H1 (cell line): ENCODE results near the gene ARHGAP26. TPM values are rescaled to one million over a fixed set of nuclear protein-coding genes. Genes with fewer than 3 reads are reported as not detected.

ENCODE experiments used
- CTCF ChIA-PET: fragments of 300-600 bp; sonication (Branson Sonifier 250); formaldehyde crosslinking; loops from one replicate; lab custom pipeline; 2021; ENCODE audit not compliant: partially characterized antibody; lab: Charles Lee
- POLR2A ChIA-PET: fragments of 300-600 bp; sonication (Branson Sonifier 250); formaldehyde crosslinking; loops from one replicate; lab custom pipeline; 2021; ENCODE audit warnings: inconsistent platforms; ENCODE audit not compliant: partially characterized antibody; lab: Charles Lee
- DNase-seq, 2 experiments: peaks; one replicate each; pipeline versions ENCODE4 v3.0.0 to v3.0.0-alpha.2; 2010 to 2022; ENCODE audit warnings: low spot score in 2 of 2, low read depth in 1 of 2, mixed read lengths in 1 of 2
- FAIRE-seq: peaks from 2 replicates; lab custom pipeline; 2011; peaks lifted over from hg19 to GRCh38; lab: Jason Lieb, UNC
- H2AFZ ChIP-seq: 2 replicates; pipeline ENCODE4 v1.8.1; 2012; ENCODE audit warnings: low read length, inconsistent platforms
- H2AK5ac ChIP-seq: 2 replicates; pipeline ENCODE4 v1.6.1; 2013; ENCODE audit warnings: low read depth, low read length
- H2BK120ac ChIP-seq: replicated peaks from 2 replicates; pipeline ENCODE3; 2013; ENCODE audit warnings: low read depth, low read length, inconsistent platforms
- H2BK12ac ChIP-seq: 2 replicates; pipeline ENCODE4 v1.6.1; 2013; ENCODE audit warnings: low read depth, low read length
- H2BK15ac ChIP-seq: 2 replicates; pipeline ENCODE4 v1.6.1; 2013; ENCODE audit warnings: low read length
- H2BK20ac ChIP-seq: 2 replicates; pipeline ENCODE4 v1.6.1; 2013; ENCODE audit warnings: low read length
- H2BK5ac ChIP-seq: 2 replicates; pipeline ENCODE4 v1.6.1; 2013; ENCODE audit warnings: low read depth, low read length
- H3K14ac ChIP-seq: 2 replicates; pipeline ENCODE4 v1.6.1; 2013; ENCODE audit warnings: inconsistent platforms; ENCODE audit not compliant: insufficient read length
- H3K18ac ChIP-seq: 2 replicates; pipeline ENCODE4 v1.6.1; 2013; ENCODE audit warnings: low read length; ENCODE audit errors: extremely low read depth
- H3K23ac ChIP-seq: 2 replicates; pipeline ENCODE4 v1.6.1; 2013; ENCODE audit warnings: inconsistent platforms; ENCODE audit not compliant: insufficient read length
- H3K23me2 ChIP-seq: 2 replicates; pipeline ENCODE4 v1.6.1; 2013; ENCODE audit warnings: low read depth, low read length
- H3K27ac ChIP-seq: 2 replicates; pipeline ENCODE4 v1.6.1; 2011; ENCODE audit warnings: low read depth, low read length, inconsistent platforms
- H3K27me3 ChIP-seq, 4 experiments: replicated peaks in 1 of 4; 1 replicate in 1 of 4; 2 replicates in 3 of 4; pipeline versions ENCODE4 v1.6.1 to v1.8.1; 2011 to 2013; ENCODE audit warnings: low read length in 3 of 4, mild to moderate bottlenecking in 3 of 4, inconsistent platforms in 2 of 4, mixed read lengths in 2 of 4, moderate library complexity in 1 of 4; ENCODE audit not compliant: control insufficient read depth in 3 of 4, insufficient read depth in 3 of 4; ENCODE audit errors: extremely low read depth in 1 of 4
- H3K36me3 ChIP-seq, 4 experiments: 2 replicates each; pipeline versions ENCODE4 v1.6.1 to v1.8.1; 2011 to 2013; ENCODE audit warnings: mild to moderate bottlenecking in 4 of 4, low read length in 3 of 4, moderate library complexity in 2 of 4, control low read depth in 1 of 4, inconsistent platforms in 1 of 4; ENCODE audit not compliant: insufficient read depth in 4 of 4, control insufficient read depth in 2 of 4
- H3K4ac ChIP-seq: replicated peaks from 2 replicates; pipeline ENCODE3; 2013; ENCODE audit warnings: low read length, low read depth, mixed read lengths, inconsistent platforms; ENCODE audit not compliant: insufficient read length
- H3K4me1 ChIP-seq, 4 experiments: replicated peaks in 1 of 4; 1 replicate in 1 of 4; 2 replicates in 3 of 4; pipeline versions ENCODE4 v1.6.1 to v1.8.1; 2011 to 2013; ENCODE audit warnings: low read length in 3 of 4, inconsistent platforms in 2 of 4, mixed read lengths in 1 of 4; ENCODE audit not compliant: insufficient read depth in 4 of 4, control insufficient read depth in 3 of 4
- H3K4me2 ChIP-seq, 2 experiments: 2 replicates each; pipeline versions ENCODE4 v1.6.1 to v1.8.1; 2011 to 2013; ENCODE audit warnings: low read depth in 2 of 2, low read length in 2 of 2, control low read depth in 1 of 2, inconsistent platforms in 1 of 2, mild to moderate bottlenecking in 1 of 2; ENCODE audit not compliant: insufficient read depth in 1 of 2
- H3K4me3 ChIP-seq, 4 experiments: fragments of 200-600, 300-600 bp in 1 of 4; sonication (generic), shearing (Covaris generic), sonication (Bioruptor Twin) in 1 of 4; 2 replicates each; pipeline versions ENCODE4 v1.5.1 to v1.8.1; 2011 to 2016; ENCODE audit warnings: low read length in 4 of 4, low read depth in 3 of 4, control low read depth in 2 of 4, inconsistent platforms in 2 of 4, mild to moderate bottlenecking in 2 of 4, mixed read lengths in 1 of 4, moderate library complexity in 1 of 4; ENCODE audit not compliant: insufficient read depth in 2 of 4; ENCODE audit errors: extremely low read depth in 1 of 4
- H3K56ac ChIP-seq: replicated peaks from 2 replicates; pipeline ENCODE3; 2013; ENCODE audit warnings: low read depth, mild to moderate bottlenecking, mixed read lengths, low read length, inconsistent platforms; ENCODE audit not compliant: insufficient read length
- H3K79me1 ChIP-seq: 2 replicates; pipeline ENCODE4 v1.6.1; 2013; ENCODE audit warnings: low read depth, low read length, control low read depth
- H3K79me2 ChIP-seq, 2 experiments: 2 replicates each; pipeline versions ENCODE4 v1.6.1 to v1.8.1; 2012 to 2013; ENCODE audit warnings: low read length in 2 of 2, mild to moderate bottlenecking in 2 of 2, inconsistent platforms in 1 of 2; ENCODE audit not compliant: insufficient read depth in 2 of 2, control insufficient read depth in 1 of 2
- H3K9ac ChIP-seq, 4 experiments: replicated peaks in 1 of 4; 1 replicate in 1 of 4; 2 replicates in 3 of 4; pipeline versions ENCODE4 v1.6.1 to v1.8.1; 2011 to 2013; ENCODE audit warnings: low read depth in 3 of 4, low read length in 3 of 4, control low read depth in 2 of 4, mild to moderate bottlenecking in 2 of 4, moderate library complexity in 2 of 4, inconsistent platforms in 1 of 4; ENCODE audit errors: extremely low read depth in 1 of 4
- H3K9me3 ChIP-seq, 2 experiments: 2 replicates each; pipeline versions ENCODE4 v1.6.1 to v1.8.1; 2012 to 2013; ENCODE audit warnings: mild to moderate bottlenecking in 2 of 2, moderate library complexity in 2 of 2, control low read depth in 1 of 2, inconsistent platforms in 1 of 2, low read depth in 1 of 2, low read length in 1 of 2, mixed read lengths in 1 of 2; ENCODE audit not compliant: insufficient read depth in 2 of 2
- H4K20me1 ChIP-seq, 2 experiments: replicated peaks in 1 of 2; 2 replicates each; pipeline versions ENCODE3 to v1.8.1; 2011 to 2013; ENCODE audit warnings: inconsistent platforms in 2 of 2, low read length in 2 of 2, mild to moderate bottlenecking in 1 of 2; ENCODE audit not compliant: insufficient read depth in 2 of 2, control insufficient read depth in 1 of 2
- H4K5ac ChIP-seq: 2 replicates; pipeline ENCODE4 v1.6.1; 2013; ENCODE audit warnings: low read length, low read depth, mixed read lengths, inconsistent platforms; ENCODE audit not compliant: insufficient read length
- H4K8ac ChIP-seq: 2 replicates; pipeline ENCODE4 v1.8.0; 2013; ENCODE audit warnings: mild to moderate bottlenecking, moderate library complexity, low read length, inconsistent platforms; ENCODE audit not compliant: insufficient read depth; ENCODE audit errors: extremely low read depth
- H4K91ac ChIP-seq: replicated peaks from 2 replicates; pipeline ENCODE3; 2013; ENCODE audit warnings: low read length, mixed read lengths, inconsistent platforms; ENCODE audit not compliant: insufficient read length
- CBX8 ChIP-seq: fragments of 300-800, 300-1000 bp; sonication (generic); IDR thresholded peaks from 2 replicates; pipeline ENCODE4 v1.7.1; 2016; ENCODE audit warnings: low read depth, low read length, borderline replicate concordance
- JUND ChIP-seq: IDR thresholded peaks from 2 replicates; pipeline ENCODE4 v1.6.1; 2011; ENCODE audit warnings: mild to moderate bottlenecking, improper control_type of control experiment, low read length
- POLR2A ChIP-seq, 2 experiments: IDR thresholded peaks; 1 replicate in 1 of 2; 2 replicates in 1 of 2; pipeline ENCODE4 v1.6.1; 2011; ENCODE audit warnings: low read depth in 2 of 2, low read length in 2 of 2, mild to moderate bottlenecking in 2 of 2; ENCODE audit errors: control extremely low read depth in 1 of 2
- RAD21 ChIP-seq, 2 experiments: IDR thresholded peaks in 1 of 2; conservative IDR thresholded peaks in 1 of 2; 2 replicates each; pipeline ENCODE4 v1.6.1; 2011; ENCODE audit warnings: low read depth in 2 of 2, low read length in 2 of 2, improper control_type of control experiment in 1 of 2, inconsistent platforms in 1 of 2, mild to moderate bottlenecking in 1 of 2, moderate library complexity in 1 of 2
- RFX5 ChIP-seq: IDR thresholded peaks from 2 replicates; pipeline ENCODE4 v1.6.1; 2011; ENCODE audit warnings: low read depth, low read length, improper control_type of control experiment, borderline replicate concordance
- SIN3A ChIP-seq, 2 experiments: IDR thresholded peaks in 1 of 2; conservative IDR thresholded peaks in 1 of 2; 2 replicates each; pipeline ENCODE4 v1.6.1; 2011 to 2012; ENCODE audit warnings: low read length in 2 of 2, improper control_type of control experiment in 1 of 2, low read depth in 1 of 2, mild to moderate bottlenecking in 1 of 2
- SP1 ChIP-seq: IDR thresholded peaks from 2 replicates; pipeline ENCODE4 v1.6.1; 2011; ENCODE audit warnings: low read depth, low read length
- SP4 ChIP-seq: IDR thresholded peaks from 2 replicates; pipeline ENCODE4 v1.6.1; 2012; ENCODE audit warnings: low read length, inconsistent platforms
- polyA plus RNA-seq, 7 experiments: library from polyadenylated mRNA; depleted of rRNA in 3 of 7; stranded (reverse) in 5 of 7; unstranded in 2 of 7; fragments of >200 nt in 5 of 7; fragments of 200-250 nt in 2 of 7; gene quantifications; 1 replicate in 5 of 7; 2 replicates in 1 of 7; 4 replicates in 1 of 7; pipeline versions ENCODE4 v1.2.1 to v1.2.3, GENCODE V29; 2011 to 2013; ENCODE audit warnings: missing spikeins in 2 of 7, mixed read lengths in 2 of 7
- total RNA-seq: library from RNA; stranded (reverse); fragmentation: NEBNext Ultra II Directional; extraction: Animal tissue kit (Norgen Biotek cat#: 25700); gene quantifications from 2 replicates; pipeline ENCODE4 v1.2.1, GENCODE V29; 2021

The ARHGAP26 gene
- total and polyA plus RNA-seq, 2 of the 8 experiments (the other 6 are each of a cell fraction or from before 2014, with no cell fraction given): 7.1 to 24.8 TPM

- H3K4ac ChIP-seq: no peak overlapping the region
- H3K79me2 ChIP-seq: no peaks in the 10 kb centered on the region
- H3K56ac ChIP-seq: no peak overlapping the region
- FAIRE-seq (no peak), DNase-seq (no peak)
- no peak overlapping the region for H3K4me2 ChIP-seq
- H3K23ac ChIP-seq: no peak overlapping the region
- H4K8ac ChIP-seq: no peak overlapping the region
- H3K36me3 ChIP-seq: no peaks in the 10 kb centered on the region
- no peaks in the 10 kb centered on the region for H3K23me2 ChIP-seq
- H3K79me1 ChIP-seq: no peaks in the 10 kb centered on the region
- H4K5ac ChIP-seq: no peak overlapping the region
- H2BK12ac ChIP-seq: no peak overlapping the region
- H2AFZ ChIP-seq: no peak overlapping the region
- no peak overlapping the region for H2BK20ac ChIP-seq
- TF ChIP-seq JUND (no peak), SP1 (no peak), POLR2A (IDR thresholded peaks at IDR 0.05; ENCODE audit: control extremely low read depth in 1 of 2, low read depth in 2 of 2, low read length in 2 of 2) (no peak), RAD21 (IDR thresholded peaks at IDR 0.05 in 1 of 2, conservative IDR thresholded peaks at IDR 0.05 in 1 of 2; ENCODE audit: low read depth in 2 of 2, low read length in 2 of 2) (no peak), SP4 (no peak), RFX5 (no peak), SIN3A (conservative IDR thresholded peaks at IDR 0.05 in 1 of 2, IDR thresholded peaks at IDR 0.05 in 1 of 2; ENCODE audit: low read depth in 1 of 2, low read length in 2 of 2) (no peak), CBX8 (no peak)
- no peak overlapping the region for H3K27ac ChIP-seq
- H3K27me3 ChIP-seq: no peaks in the 10 kb centered on the region
- no peak overlapping the region for H2BK120ac ChIP-seq
- CTCF ChIA-PET: no interaction called here
- no peaks in the 10 kb centered on the region for H4K20me1 ChIP-seq
- no peak overlapping the region for H4K91ac ChIP-seq
- no peaks in the 10 kb centered on the region for H3K4me1 ChIP-seq
- H3K14ac ChIP-seq: no peak overlapping the region
- no peak overlapping the region for H2AK5ac ChIP-seq
- POLR2A ChIA-PET: no interaction called here
- H2BK5ac ChIP-seq: no peak overlapping the region
- peaks cover 5% of the 10 kb centered on the region in 2 experiments; a peak in 2 of 4 replicates for H3K9me3 ChIP-seq
- no peak overlapping the region for H3K4me3 ChIP-seq
- H2BK15ac ChIP-seq: no peak overlapping the region
- H3K9ac ChIP-seq: no peak overlapping the region
- no peak overlapping the region for H3K18ac ChIP-seq
Observed at GRCh38 chr5:143197260-143197656, 427.1 kb downstream of the ARHGAP26 start.
